Epithelial cell of proximal tubule (primary cell): ENCODE measurements around the gene RAB34. TPM values are rescaled to one million over a fixed set of nuclear protein-coding genes. Genes with fewer than 3 reads are reported as not detected.
A peak's percentile ranks its signal among the peaks of the same experiment; 100 is the strongest.

Experiments
- DNase-seq: peaks from one replicate; pipeline ENCODE4 v3.0.0-alpha.2; 2011; ENCODE audit warnings: low read depth
- H3K4me3 ChIP-seq: 2 replicates; pipeline ENCODE4 v1.5.1; 2011; ENCODE audit warnings: low read depth, mild to moderate bottlenecking, low read length
- CTCF ChIP-seq: conservative IDR thresholded peaks from 2 replicates; pipeline ENCODE4 v1.5.1; 2012; ENCODE audit warnings: low read depth, mild to moderate bottlenecking, low read length
- total RNA-seq: library from RNA; depleted of rRNA; stranded (reverse); fragments of >200 nt; gene quantifications from 2 replicates; pipeline ENCODE4 v1.2.3, GENCODE V29; 2015

RAB34 gene
- total RNA-seq, 1 donor from 2014 or later: 649 TPM

GRCh38 chr17:28744104-28744971 is 26.7 kb upstream of the RAB34 start:
- DNase-seq: no peak
- no peak for TF ChIP-seq CTCF
- peak overlapping the region; percentile 97 for H3K4me3 ChIP-seq

GRCh38 chr17:28743243-28744103 is 25.8 kb upstream of the RAB34 start, which contains the start of gene TRAF4:
TRAF4 (plus strand) TSS chr17:28744011; CDS start chr17:28744113, 102 bp downstream.
- no peak for DNase-seq
- no peak for TF ChIP-seq CTCF

GRCh38 chr17:28741358-28742349 is 24.0 kb upstream of the RAB34 start:
- H3K4me3 ChIP-seq: no peak overlapping the region
- no peak for DNase-seq
- no peak for TF ChIP-seq CTCF

More at GRCh38 chr17:28743243-28744103, 25.8 kb upstream of the RAB34 start, which contains the start of gene TRAF4:
- peak within 1 kb of the TSS; percentile 97 for H3K4me3 ChIP-seq

GRCh38 chr17:28740406-28741357 is 23.0 kb upstream of the RAB34 start:
- no peak for TF ChIP-seq CTCF
- no peak for DNase-seq

GRCh38 chr17:28738680-28739384 is 21.2 kb upstream of the RAB34 start:
- H3K4me3 ChIP-seq: no peak overlapping the region
- no peak for DNase-seq
- no peak for TF ChIP-seq CTCF

More at GRCh38 chr17:28740406-28741357, 23.0 kb upstream of the RAB34 start:
- H3K4me3 ChIP-seq: no peak overlapping the region
